Calu3 (cell line): ENCODE results near the gene TGFA. TPM values are rescaled to one million over a fixed set of nuclear protein-coding genes. Genes with fewer than 3 reads are reported as not detected.

Experiments used
- BruUV-seq: library from RNA; stranded (reverse); fragments of 400-500 nt; replicated peaks from 2 replicates; lab custom pipeline; 2021; lab: Mats Ljungman, UMichigan
- CTCF ChIA-PET: fragments of 300-600 bp; sonication (Branson Sonifier 250); formaldehyde crosslinking; loops from one replicate; lab custom pipeline; 2022; ENCODE audit warnings: antibody characterized with exemption; lab: Charles Lee
- DNase-seq: peaks from one replicate; pipeline ENCODE4 v3.0.0; 2022
- H3K27ac Mint-ChIP-seq: one replicate; pipeline ENCODE4 v1.8.0; 2022; ENCODE audit warnings: mixed read lengths; ENCODE audit not compliant: unreplicated experiment
- H3K27me3 Mint-ChIP-seq: one replicate; pipeline ENCODE4 v1.8.0; 2022; ENCODE audit warnings: mixed read lengths; ENCODE audit not compliant: unreplicated experiment
- H3K36me3 Mint-ChIP-seq: one replicate; pipeline ENCODE4 v1.8.0; 2022; ENCODE audit warnings: mild to moderate bottlenecking, moderate library complexity, mixed read lengths; ENCODE audit not compliant: insufficient read depth, unreplicated experiment
- H3K4me1 Mint-ChIP-seq: one replicate; pipeline ENCODE4 v1.8.0; 2022; ENCODE audit warnings: mild to moderate bottlenecking, low read depth, mixed read lengths; ENCODE audit not compliant: unreplicated experiment
- H3K4me3 Mint-ChIP-seq: one replicate; pipeline ENCODE4 v1.8.0; 2022; ENCODE audit warnings: mild to moderate bottlenecking, low read depth, moderate library complexity, mixed read lengths; ENCODE audit not compliant: unreplicated experiment
- H3K9me3 Mint-ChIP-seq: one replicate; pipeline ENCODE4 v1.8.0; 2022; ENCODE audit warnings: low read depth, mixed read lengths; ENCODE audit not compliant: unreplicated experiment
- CTCF ChIP-seq: fragments of 200-600 bp; IDR thresholded peaks from one replicate; pipeline ENCODE4 v1.8.0; 2022; ENCODE audit warnings: antibody characterized with exemption; ENCODE audit not compliant: unreplicated experiment
- intact Hi-C: fragments of 100-400 bp; cut with micrococcal nuclease; formaldehyde crosslinking; loops from one replicate; pipeline ENCODE4 v1.10.0; 2022; ENCODE audit not compliant: unreplicated experiment
- total RNA-seq: library from RNA; stranded (reverse); gene quantifications from 2 replicates; pipeline ENCODE4 v1.2.3, GENCODE V29; 2022

Gene TGFA
- total RNA-seq, 1 experiment from 2014 or later = 80.0 TPM

GRCh38 chr2:70498528-70498927 lies 55.1 kb downstream of the TGFA start:
- DNase-seq = no peak
- H3K27me3 Mint-ChIP-seq = no peaks in the 10 kb centered on the region
- intact Hi-C loops = loop anchor here (10.0 kb wide), 1 partner anchor 154 kb away; no protein-coding TSS in a partner anchor
- no peaks in the 10 kb centered on the region for H3K9me3 Mint-ChIP-seq
- peak; percentile 4 for TF ChIP-seq CTCF
- CTCF ChIA-PET = interaction anchor here (1.8 kb wide), 1 partner anchor 11 kb away, joined by 5 read pairs; no protein-coding TSS in a partner anchor
- H3K36me3 Mint-ChIP-seq = peaks cover 14% of the 10 kb centered on the region
- H3K4me3 Mint-ChIP-seq = no peak overlapping the region
- no TSS peak for BruUV-seq
- H3K4me1 Mint-ChIP-seq = peaks cover 38% of the 10 kb centered on the region
- no peak overlapping the region for H3K27ac Mint-ChIP-seq

DNA sequence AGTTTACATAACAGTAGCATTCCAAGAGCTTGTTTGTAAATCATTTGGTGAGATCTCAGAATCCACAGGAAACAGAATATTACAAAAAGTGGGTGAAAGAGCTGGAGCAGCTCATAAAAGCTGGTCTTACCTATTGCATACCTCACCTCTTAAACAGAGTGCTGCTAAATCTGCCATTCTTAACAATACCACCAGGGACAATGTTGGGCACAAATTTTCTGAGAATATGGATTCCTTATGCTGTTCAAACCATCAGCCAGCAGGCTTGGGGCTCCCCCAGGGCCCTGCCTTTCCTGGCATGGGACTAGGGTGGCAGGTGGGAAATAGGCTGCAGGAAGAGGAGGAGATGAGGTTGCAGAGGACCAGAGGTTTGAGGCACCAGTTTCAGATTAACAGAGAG lies 55.6 kb downstream of the TGFA start:
- Mint-ChIP-seq H3K27ac (no peak overlapping the region), H3K4me1 (peaks cover 38% of the 10 kb centered on the region), H3K4me3 (no peak overlapping the region), H3K9me3 (no peaks in the 10 kb centered on the region), H3K36me3 (peaks cover 14% of the 10 kb centered on the region), H3K27me3 (no peaks in the 10 kb centered on the region)
- DNase-seq = peak; percentile 37
- no TSS peak for BruUV-seq
- peak; percentile 38 for TF ChIP-seq CTCF
- CTCF ChIA-PET = interaction anchor here (0.6 to 1.8 kb wide), 3 partner anchors 11 to 120 kb away, joined by 3 to 5 read pairs (median 4); no protein-coding TSS in a partner anchor
- intact Hi-C loops = loop anchor here (10.0 kb wide), 1 partner anchor 153 kb away; no protein-coding TSS in a partner anchor

GRCh38 chr2:70496819-70497218 lies 56.8 kb downstream of the TGFA start:
- intact Hi-C loops = loop anchor here (10.0 kb wide), 1 partner anchor 152 kb away; no protein-coding TSS in a partner anchor
- BruUV-seq = no TSS peak
- no peak for DNase-seq
- peaks cover 33% of the 10 kb centered on the region for H3K4me1 Mint-ChIP-seq
- no peak for TF ChIP-seq CTCF
- no peaks in the 10 kb centered on the region for H3K27me3 Mint-ChIP-seq
- no peaks in the 10 kb centered on the region for H3K9me3 Mint-ChIP-seq
- H3K27ac Mint-ChIP-seq = no peak overlapping the region
- H3K36me3 Mint-ChIP-seq = peaks cover 13% of the 10 kb centered on the region
- H3K4me3 Mint-ChIP-seq = no peak overlapping the region
- CTCF ChIA-PET = interaction anchor here (1.8 kb wide), 1 partner anchor 12 kb away, joined by 5 read pairs; no protein-coding TSS in a partner anchor

GRCh38 chr2:70494293-70494886 lies 59.2 kb downstream of the TGFA start:
- BruUV-seq = no TSS peak
- CTCF ChIA-PET = interaction anchor here (1.2 kb wide), 1 partner anchor 10 kb away, joined by 3 read pairs; no protein-coding TSS in a partner anchor
- DNase-seq = no peak

More at GRCh38 chr2:70494293-70494886, 59.2 kb downstream of the TGFA start:
- Mint-ChIP-seq H3K27ac (peak overlapping the region; percentile 31), H3K4me3 (no peak overlapping the region), H3K36me3 (peaks cover 8% of the 10 kb centered on the region), H3K4me1 (peaks cover 30% of the 10 kb centered on the region), H3K9me3 (no peaks in the 10 kb centered on the region), H3K27me3 (no peaks in the 10 kb centered on the region)
- intact Hi-C loops = loop anchor here (10.0 kb wide), 1 partner anchor 150 kb away; no protein-coding TSS in a partner anchor
- no peak for TF ChIP-seq CTCF
